Effector CD8-positive, alpha-beta T cell (primary cell): ENCODE data around the gene PROCA1.

Experiments
- DNase-seq: peaks from one replicate; lab custom pipeline; 2025; lab: John Stamatoyannopoulos, UW
- total RNA-seq, 4 experiments: gene quantifications; one replicate each; lab custom pipeline; 2026; lab: John Stamatoyannopoulos, UW

Gene PROCA1, protein sequence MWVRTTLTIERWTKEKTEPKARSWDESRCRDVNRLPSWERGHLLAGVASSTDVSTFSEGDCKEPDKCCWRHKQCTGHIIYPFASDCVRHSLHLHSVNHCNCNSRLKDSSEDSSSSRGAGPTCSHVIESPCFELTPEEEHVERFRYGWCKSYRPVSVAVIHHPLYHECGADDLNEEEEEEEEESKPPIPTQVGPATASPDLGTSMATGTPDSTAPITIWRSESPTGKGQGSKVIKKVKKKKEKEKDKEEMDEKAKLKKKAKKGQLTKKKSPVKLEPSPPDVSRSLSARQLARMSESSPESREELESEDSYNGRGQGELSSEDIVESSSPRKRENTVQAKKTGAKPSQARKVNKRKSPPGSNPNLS
- 3.4 to 12.3 (median 6.3) reads per million in 4 experiments for total RNA-seq

- peak; percentile 36 for DNase-seq
Measured at GRCh38 chr17:28711723-28712031, at the start of gene PROCA1. Gene PROCA1 (minus strand): TSS chr17:28711888. CDS start chr17:28711660, 228 bp downstream.

GRCh38 chr17:28760601-28761562, 49.2 kb upstream of the PROCA1 start:
- no peak for DNase-seq

GRCh38 chr17:28759256-28759865, 47.7 kb upstream of the PROCA1 start:
- no peak for DNase-seq

GRCh38 chr17:28758411-28759121, 46.9 kb upstream of the PROCA1 start:
- DNase-seq, result no peak

DNA sequence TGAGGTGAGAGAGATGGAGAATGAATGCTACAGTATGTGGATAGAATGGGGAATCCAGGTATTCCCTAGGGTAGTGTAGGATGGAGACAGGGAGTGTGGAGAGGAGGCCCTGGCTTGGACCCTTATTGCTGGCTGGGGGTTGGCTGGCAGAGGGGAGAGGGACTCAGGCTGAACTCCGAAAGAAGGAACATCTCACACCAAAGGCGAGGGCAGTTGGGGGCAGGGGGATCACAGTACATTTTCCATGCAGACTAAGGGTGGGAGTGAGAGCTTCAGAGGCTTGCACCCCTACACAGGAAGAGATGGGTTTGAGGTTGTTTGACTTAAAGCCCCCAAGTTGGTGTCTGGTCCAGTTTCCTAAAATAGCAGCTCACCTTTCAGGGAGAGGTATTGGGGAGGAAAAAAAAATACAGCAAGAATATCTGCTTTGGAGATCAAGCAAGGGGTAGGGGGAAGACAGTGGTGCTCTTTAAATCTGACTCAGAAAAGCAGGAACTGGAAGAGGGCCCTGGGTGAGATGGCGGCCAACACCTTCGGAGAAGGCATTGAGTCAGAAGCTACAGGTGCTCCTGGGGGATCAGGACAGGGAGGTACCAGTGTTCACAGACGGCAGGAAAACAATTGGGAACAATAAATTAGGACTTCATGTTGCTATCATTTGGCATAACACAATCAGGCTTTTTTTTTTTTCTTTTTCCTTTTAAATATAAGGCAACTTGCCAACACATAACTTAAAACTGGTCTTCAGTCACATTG, 44.5 kb upstream of the PROCA1 start:
- DNase-seq, result no peak

DNA sequence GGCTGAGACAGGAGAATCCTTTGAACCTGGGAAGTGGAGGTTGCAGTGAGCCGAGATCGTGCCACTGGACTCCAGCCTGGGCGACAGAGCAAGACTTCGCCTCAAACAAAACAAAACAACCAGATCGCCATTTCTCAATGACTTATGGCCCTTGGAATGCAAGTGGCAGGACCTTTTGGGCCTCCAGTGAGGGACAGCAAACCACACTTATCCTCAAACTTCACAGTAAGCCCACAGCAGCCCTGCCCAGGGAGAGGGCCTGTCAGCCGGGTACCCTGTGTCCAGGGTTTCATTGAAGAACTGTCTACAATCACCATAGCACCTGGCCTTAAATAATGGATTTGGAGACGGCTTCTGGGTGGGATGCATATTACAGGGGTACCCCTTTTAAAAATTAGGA, 43.8 kb upstream of the PROCA1 start:
- DNase-seq, result no peak

GRCh38 chr17:28751600-28752366, 40.1 kb upstream of the PROCA1 start:
- no peak for DNase-seq

DNA sequence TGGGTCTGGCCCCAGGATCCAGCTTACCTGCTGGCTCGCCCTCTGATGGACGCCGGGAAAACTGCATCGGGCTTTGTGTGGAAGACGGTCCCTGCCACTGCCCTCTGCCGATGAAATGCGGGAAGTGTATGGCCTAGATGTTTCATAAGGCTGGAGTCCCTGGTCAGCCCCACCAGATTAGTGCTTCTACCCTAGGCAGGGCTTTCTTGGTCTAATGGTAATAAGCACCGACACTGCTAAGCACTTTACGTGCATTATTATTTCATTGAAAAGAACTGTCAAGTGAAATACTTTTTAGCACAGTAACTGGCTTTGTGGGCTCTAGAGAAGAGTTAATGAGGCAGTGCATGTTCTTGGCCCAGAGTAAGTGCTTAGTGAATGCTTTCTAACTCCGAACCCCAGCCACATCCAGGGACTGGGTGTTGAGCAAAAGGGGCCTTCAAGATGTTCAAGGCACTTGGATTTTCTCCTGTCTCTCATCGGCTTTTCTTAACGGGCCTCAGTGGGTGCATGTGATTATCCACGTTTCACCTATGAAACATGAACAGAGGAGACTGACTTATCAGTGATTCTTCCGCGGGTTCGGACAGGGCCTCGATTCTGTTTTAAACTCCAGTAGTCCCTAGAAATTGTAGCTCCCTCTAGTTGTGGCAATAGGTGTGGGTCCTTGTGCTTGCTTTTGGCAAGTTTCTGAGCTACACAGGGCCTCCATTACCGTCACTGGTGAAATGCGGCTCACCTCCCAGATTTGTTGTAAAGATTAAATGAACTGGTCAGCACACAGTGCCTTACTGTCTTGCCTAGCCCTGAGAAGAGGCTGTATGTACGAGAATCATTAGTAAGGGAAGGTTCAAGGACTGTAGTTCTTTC, 38.7 kb upstream of the PROCA1 start:
- peak; percentile 80 for DNase-seq

GRCh38 chr17:28749516-28750177, 38.0 kb upstream of the PROCA1 start:
- no peak for DNase-seq

GRCh38 chr17:28748852-28749515, 37.3 kb upstream of the PROCA1 start:
- no peak for DNase-seq

DNA sequence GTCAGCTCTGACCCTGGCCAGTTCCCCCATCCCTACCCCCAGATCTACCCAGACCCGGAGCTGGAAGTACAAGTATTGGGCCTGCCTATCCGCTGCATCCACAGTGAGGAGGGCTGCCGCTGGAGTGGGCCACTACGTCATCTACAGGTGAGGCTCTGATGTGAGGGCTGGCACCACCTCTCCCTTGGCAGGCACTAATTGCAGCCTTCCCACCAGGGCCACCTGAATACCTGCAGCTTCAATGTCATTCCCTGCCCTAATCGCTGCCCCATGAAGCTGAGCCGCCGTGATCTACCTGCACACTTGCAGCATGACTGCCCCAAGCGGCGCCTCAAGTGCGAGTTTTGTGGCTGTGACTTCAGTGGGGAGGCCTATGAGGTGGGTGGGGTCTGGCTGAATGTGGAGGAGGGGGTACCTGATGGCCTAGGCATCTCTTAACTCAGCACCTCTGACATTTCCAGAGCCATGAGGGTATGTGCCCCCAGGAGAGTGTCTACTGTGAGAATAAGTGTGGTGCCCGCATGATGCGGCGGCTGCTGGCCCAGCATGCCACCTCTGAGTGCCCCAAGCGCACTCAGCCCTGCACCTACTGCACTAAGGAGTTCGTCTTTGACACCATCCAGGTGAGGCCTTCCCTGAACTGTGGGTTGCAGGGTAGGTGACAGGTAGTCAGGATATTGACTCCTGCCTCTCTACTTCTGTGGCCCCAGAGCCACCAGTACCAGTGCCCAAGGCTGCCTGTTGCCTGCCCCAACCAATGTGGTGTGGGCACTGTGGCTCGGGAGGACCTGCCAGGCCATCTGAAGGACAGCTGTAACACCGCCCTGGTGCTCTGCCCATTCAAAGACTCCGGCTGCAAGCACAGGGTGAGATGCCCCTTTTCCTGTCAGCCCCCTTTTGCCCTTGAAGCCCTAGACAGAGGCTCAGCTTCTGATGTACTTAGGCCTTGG, 36.4 kb upstream of the PROCA1 start:
- no peak for DNase-seq

- no peak for DNase-seq
Measured at GRCh38 chr17:28747051-28747691, 35.5 kb upstream of the PROCA1 start.

DNA sequence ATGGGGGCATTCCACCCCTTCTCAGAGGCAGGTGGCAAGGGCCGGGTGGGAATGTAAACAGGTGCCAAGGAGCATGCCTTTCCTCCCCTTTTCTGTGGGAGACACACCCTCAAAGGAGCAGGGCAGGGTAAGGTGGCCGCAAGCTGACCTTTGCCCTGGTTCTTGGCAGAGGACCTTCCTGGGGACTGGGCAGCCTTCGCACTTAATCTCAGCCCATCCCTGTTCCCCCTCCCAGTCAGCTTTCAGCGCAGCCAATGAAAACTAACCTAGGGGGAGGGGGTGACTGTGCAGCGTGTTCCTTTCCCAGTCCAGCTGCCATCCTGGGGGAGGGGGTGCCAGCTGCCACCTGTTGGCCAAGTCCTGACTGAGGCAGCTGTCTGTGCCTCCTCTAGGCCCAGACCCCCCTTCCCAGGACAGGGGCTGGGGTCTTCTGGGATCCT, 34.9 kb upstream of the PROCA1 start:
- DNase-seq, result no peak

DNA sequence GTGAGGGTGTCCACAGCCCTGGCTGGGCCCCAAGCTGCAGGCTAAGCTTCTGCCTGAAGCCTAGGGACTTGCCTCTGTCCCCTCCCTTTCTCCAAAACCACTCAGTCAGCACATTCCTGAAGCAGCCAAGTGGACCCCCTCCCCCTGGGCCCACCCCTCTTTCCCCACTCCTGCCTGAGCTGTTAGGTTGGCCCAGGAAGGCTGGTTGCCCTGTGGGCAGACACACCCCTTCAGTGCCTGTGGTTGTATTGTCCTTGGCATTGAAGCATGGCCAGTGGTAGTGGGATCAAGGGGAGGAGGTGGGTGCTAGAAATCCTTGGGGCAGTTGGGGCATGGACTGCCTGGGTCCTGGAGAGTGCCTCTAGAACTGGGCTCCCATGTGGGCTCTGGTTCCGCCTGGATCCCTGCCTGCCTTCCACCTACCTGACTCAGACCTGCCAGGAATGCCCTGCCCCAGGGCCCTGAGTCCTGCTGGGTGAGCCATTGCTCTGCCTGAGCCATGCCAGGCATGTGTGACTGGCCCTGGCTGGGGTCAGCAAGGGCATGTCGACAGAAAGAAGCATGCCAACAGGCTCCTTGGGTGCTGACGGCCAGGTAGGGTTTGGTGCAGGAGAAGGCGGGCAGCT, 34.2 kb upstream of the PROCA1 start:
- DNase-seq, result no peak

GRCh38 chr17:28744972-28745785, 33.5 kb upstream of the PROCA1 start:
- no peak for DNase-seq
